HEK293 (cell line): ENCODE data around the gene KLHL15.

ENCODE experiments used
- ATF2 ChIP-seq: fragments of 450-650 bp; formaldehyde crosslinking; IDR thresholded peaks from 2 replicates; pipeline ENCODE4 v1.5.1; 2016; ENCODE audit warnings: missing biosample characterization, missing genetic modification characterization, low read depth
- FEZF1 ChIP-seq: fragments of 450-650 bp; formaldehyde crosslinking; IDR thresholded peaks from 2 replicates; pipeline ENCODE4 v1.5.1; 2016; ENCODE audit warnings: missing biosample characterization, missing genetic modification characterization
- KLF10 ChIP-seq: fragments of 450-650 bp; IDR thresholded peaks from 2 replicates; pipeline ENCODE4 v1.5.1; 2018; ENCODE audit warnings: missing biosample characterization, mild to moderate bottlenecking, missing genetic modification characterization
- PRDM6 ChIP-seq: fragments of 450-650 bp; formaldehyde crosslinking; IDR thresholded peaks from 2 replicates; pipeline ENCODE4 v1.5.1; 2017; ENCODE audit warnings: missing biosample characterization, missing genetic modification characterization
- REST ChIP-seq: fragments of 450-650 bp; formaldehyde crosslinking; IDR thresholded peaks from 2 replicates; pipeline ENCODE4 v1.5.1; 2016; ENCODE audit warnings: missing biosample characterization, missing genetic modification characterization
- SP2 ChIP-seq: fragments of 450-650 bp; formaldehyde crosslinking; IDR thresholded peaks from 2 replicates; pipeline ENCODE4 v1.5.1; 2016; ENCODE audit warnings: missing biosample characterization, missing genetic modification characterization
- TCF7L2 ChIP-seq: IDR thresholded peaks from 2 replicates; pipeline ENCODE4 v1.6.1; 2011; ENCODE audit warnings: low read depth, mild to moderate bottlenecking, inconsistent platforms, low read length, moderate library complexity, borderline replicate concordance
- ZBTB21 ChIP-seq: fragments of 450-650 bp; formaldehyde crosslinking; IDR thresholded peaks from 2 replicates; pipeline ENCODE4 v1.5.1; 2017; ENCODE audit warnings: missing biosample characterization, missing genetic modification characterization
- ZNF112 ChIP-seq: fragments of 450-650 bp; formaldehyde crosslinking; IDR thresholded peaks from 2 replicates; pipeline ENCODE4 v1.5.0; 2017; ENCODE audit warnings: missing biosample characterization, missing genetic modification characterization
- ZNF138 ChIP-seq: fragments of 450-650 bp; formaldehyde crosslinking; IDR thresholded peaks from 2 replicates; pipeline ENCODE4 v1.5.1; 2016; ENCODE audit warnings: missing biosample characterization, missing genetic modification characterization, borderline replicate concordance
- ZNF184 ChIP-seq: fragments of 450-650 bp; IDR thresholded peaks from 2 replicates; pipeline ENCODE4 v1.5.1; 2018; ENCODE audit warnings: missing biosample characterization, mild to moderate bottlenecking, missing genetic modification characterization
- ZNF211 ChIP-seq: fragments of 450-650 bp; formaldehyde crosslinking; IDR thresholded peaks from 2 replicates; pipeline ENCODE4 v1.5.1; 2016; ENCODE audit warnings: low read depth, missing biosample characterization, missing genetic modification characterization
- ZNF239 ChIP-seq: fragments of 450-650 bp; formaldehyde crosslinking; IDR thresholded peaks from 2 replicates; pipeline ENCODE4 v1.5.1; 2016; ENCODE audit warnings: missing biosample characterization, missing genetic modification characterization
- ZNF248 ChIP-seq: fragments of 450-650 bp; formaldehyde crosslinking; IDR thresholded peaks from 2 replicates; pipeline ENCODE4 v1.5.1; 2017; ENCODE audit warnings: missing biosample characterization, missing genetic modification characterization
- ZNF266 ChIP-seq: fragments of 450-650 bp; formaldehyde crosslinking; IDR thresholded peaks from 2 replicates; pipeline ENCODE4 v1.5.1; 2016; ENCODE audit warnings: missing biosample characterization, missing genetic modification characterization, low read depth
- ZNF37A ChIP-seq: fragments of 450-650 bp; IDR thresholded peaks from 2 replicates; pipeline ENCODE4 v1.5.1; 2018; ENCODE audit warnings: missing biosample characterization, missing genetic modification characterization
- ZNF423 ChIP-seq: fragments of 450-650 bp; formaldehyde crosslinking; IDR thresholded peaks from 2 replicates; pipeline ENCODE4 v1.5.1; 2016; ENCODE audit warnings: missing biosample characterization, missing genetic modification characterization
- ZNF433 ChIP-seq: fragments of 450-650 bp; formaldehyde crosslinking; IDR thresholded peaks from 2 replicates; pipeline ENCODE4 v1.5.1; 2016; ENCODE audit warnings: missing biosample characterization, missing genetic modification characterization, low read depth
- ZNF501 ChIP-seq: fragments of 450-650 bp; formaldehyde crosslinking; IDR thresholded peaks from 2 replicates; pipeline ENCODE4 v1.5.1; 2016; ENCODE audit warnings: missing biosample characterization, missing genetic modification characterization
- ZNF514 ChIP-seq: fragments of 450-650 bp; formaldehyde crosslinking; IDR thresholded peaks from 2 replicates; pipeline ENCODE4 v1.5.1; 2016; ENCODE audit warnings: missing biosample characterization, missing genetic modification characterization
- ZNF544 ChIP-seq: fragments of 450-650 bp; formaldehyde crosslinking; IDR thresholded peaks from 2 replicates; pipeline ENCODE4 v1.5.0; 2017; ENCODE audit warnings: missing biosample characterization, missing genetic modification characterization
- ZNF548 ChIP-seq: fragments of 450-650 bp; formaldehyde crosslinking; IDR thresholded peaks from 2 replicates; pipeline ENCODE4 v1.5.1; 2016; ENCODE audit warnings: missing biosample characterization, missing genetic modification characterization
- ZNF843 ChIP-seq: fragments of 450-650 bp; formaldehyde crosslinking; IDR thresholded peaks from 2 replicates; pipeline ENCODE4 v1.5.1; 2016; ENCODE audit warnings: missing biosample characterization, missing genetic modification characterization
- ZSCAN5A ChIP-seq: fragments of 450-650 bp; formaldehyde crosslinking; IDR thresholded peaks from 2 replicates; pipeline ENCODE4 v1.5.1; 2016; ENCODE audit warnings: missing biosample characterization, missing genetic modification characterization

The KLHL15 gene

DNA sequence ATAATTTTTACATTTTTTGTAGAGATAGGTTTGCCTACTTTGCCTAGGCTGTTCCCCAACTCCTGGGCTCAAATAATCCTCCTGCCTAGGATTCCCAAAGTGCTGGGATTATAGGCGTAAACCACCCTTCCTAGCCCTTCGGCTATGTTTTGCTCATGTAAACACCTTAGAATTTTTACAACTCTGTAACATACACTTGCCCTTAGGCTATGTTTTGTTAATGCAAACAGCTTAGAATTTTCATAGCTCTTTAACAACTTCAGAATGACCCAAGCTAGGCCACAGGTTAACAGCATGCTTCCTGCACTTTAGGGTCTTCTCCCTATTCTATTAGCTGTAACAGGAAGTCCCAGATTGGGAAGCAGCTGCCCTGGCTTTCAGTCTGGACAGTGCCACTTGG, 24.2 kb downstream of the KLHL15 start (continued):
- TF ChIP-seq ZSCAN5A (tag by site-specific recombination) (no peak), ZNF184 (no peak), ATF2 (tag by site-specific recombination) (no peak), ZNF544 (tag by site-specific recombination) (no peak), ZNF138 (no peak), ZNF248 (tag by site-specific recombination) (no peak), FEZF1 (tag by site-specific recombination) (peak; percentile 51; the same call in 1 of the 2 replicates), ZNF548 (tag by site-specific recombination) (no peak), TCF7L2 (no peak), ZNF843 (tag by site-specific recombination) (no peak), PRDM6 (peak; percentile 81), ZNF266 (tag by site-specific recombination) (no peak), ZNF37A (tag by site-specific recombination) (no peak), ZNF423 (tag by site-specific recombination) (no peak), REST (no peak), ZNF239 (tag by site-specific recombination) (no peak), ZNF514 (tag by site-specific recombination) (no peak), ZBTB21 (tag by site-specific recombination) (no peak), ZNF433 (no peak), ZNF112 (tag by site-specific recombination) (no peak), KLF10 (tag by site-specific recombination) (no peak), ZNF211 (tag by site-specific recombination) (no peak), ZNF501 (tag by site-specific recombination) (no peak), SP2 (tag by site-specific recombination) (no peak)
